ENCODE data around the gene ACTRT1.

Gene ACTRT1

GRCh38 chrX:128052303-128052702 lies at the start of gene ACTRT1:
Gene ACTRT1 (minus strand): TSS chrX:128052403. CDS start chrX:128052206, 197 bp downstream.
- no peak for DNase-seq (ENCODE audit: low spot score)

- no peak for DNase-seq (ENCODE audit: low spot score)
These were observed 26.3 kb upstream of the ACTRT1 start for GRCh38 chrX:128078545-128078944.

DNA sequence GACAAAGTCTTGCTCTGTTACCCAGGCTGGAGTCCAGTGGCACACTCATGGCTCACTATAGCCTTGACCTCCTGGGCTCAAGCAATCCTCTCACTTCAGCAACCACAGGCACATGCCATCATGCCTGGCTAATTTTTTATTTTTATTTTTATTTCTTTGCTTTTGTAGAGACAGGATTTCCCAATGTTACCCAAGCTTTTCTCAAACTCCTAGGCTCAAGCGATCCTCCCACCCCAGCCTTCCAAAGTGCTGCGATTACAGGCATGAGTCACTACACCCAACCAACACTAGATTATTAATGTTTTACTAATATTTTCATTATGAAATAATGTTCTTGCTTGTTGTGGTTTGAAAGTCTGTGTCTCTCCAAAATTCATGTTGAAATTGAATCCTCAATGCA lies 5.2 kb upstream of the ACTRT1 start:
- DNase-seq (ENCODE audit: low spot score) = no peak

- no peak for DNase-seq (ENCODE audit: low spot score)
These were observed 677 bp downstream of the ACTRT1 start for GRCh38 chrX:128051526-128051925.

DNA sequence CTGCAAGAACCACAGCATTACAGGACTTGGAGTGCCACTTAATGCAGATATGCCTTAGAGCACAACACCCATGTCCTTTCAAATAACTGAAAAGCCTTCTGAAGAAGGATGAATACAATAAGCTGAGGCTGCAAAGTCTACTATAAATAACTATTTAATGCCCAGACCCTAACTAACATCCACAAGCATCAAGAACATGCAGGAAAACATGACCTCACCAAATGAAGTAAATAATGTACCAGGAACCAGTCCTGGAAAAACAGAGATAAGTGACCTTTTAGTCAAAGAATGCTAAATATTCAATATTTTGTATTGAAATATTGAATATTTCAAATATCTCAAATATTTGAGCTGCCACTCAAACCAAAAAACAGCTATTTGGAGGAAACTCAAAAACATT lies 16.9 kb downstream of the ACTRT1 start:
- DNase-seq (ENCODE audit: low spot score) = no peak

- no peak for DNase-seq (ENCODE audit: low spot score)
These were observed 30.6 kb downstream of the ACTRT1 start for GRCh38 chrX:128021566-128021965.

DNA sequence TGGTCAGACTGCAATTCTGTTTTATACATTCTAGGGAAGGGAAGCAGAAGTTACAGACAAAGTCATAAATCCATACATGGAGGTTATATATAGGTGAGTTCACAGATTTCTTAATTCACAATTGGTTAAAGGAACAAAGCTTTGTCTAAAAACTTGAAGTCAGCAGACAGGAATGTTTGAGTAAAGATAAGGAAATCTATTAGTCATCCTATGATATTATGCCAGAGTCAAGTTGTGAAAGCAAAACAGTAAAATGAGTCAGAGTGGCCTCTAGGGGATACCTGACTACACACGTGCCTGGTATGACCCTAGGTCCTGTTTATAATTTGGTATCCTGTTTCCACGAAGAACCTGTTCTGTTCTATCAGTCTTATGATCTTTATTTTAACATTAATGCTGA lies 31.5 kb downstream of the ACTRT1 start:
- no peak for DNase-seq (ENCODE audit: low spot score)

DNA sequence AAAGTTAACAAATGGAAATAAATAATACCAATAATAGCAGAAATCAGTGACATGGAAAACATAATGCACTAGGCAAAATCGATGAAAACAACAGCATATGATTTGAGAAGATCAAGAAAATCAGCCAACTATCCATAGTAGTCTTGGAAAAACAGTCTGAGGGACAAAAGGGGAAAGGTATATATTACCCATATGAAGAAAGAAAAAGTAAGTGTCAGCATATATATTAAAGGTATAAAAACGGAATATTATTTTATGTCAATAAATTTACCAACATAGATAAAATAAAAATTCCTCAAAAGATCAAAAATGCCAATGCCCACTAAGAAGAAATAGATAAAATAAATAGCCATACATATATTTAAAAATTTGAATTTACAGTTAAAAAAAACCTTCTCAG lies 33.0 kb downstream of the ACTRT1 start:
- no peak for DNase-seq (ENCODE audit: low spot score)

GRCh38 chrX:128012015-128012414 lies 40.2 kb downstream of the ACTRT1 start:
- DNase-seq (ENCODE audit: low spot score) = no peak

GRCh38 chrX:128007882-128008281 lies 44.3 kb downstream of the ACTRT1 start:
- no peak for DNase-seq (ENCODE audit: low spot score)

All from AG20443 (cell line).